Sigmoid colon (tissue), 7 donors: ENCODE data around the gene PLPP6. TPM values are rescaled to one million over a fixed set of nuclear protein-coding genes. Genes with fewer than 3 reads are reported as not detected.
"Not testable (repeated sequence)": the region's sequence is repeated elsewhere in the genome, so short reads cannot be mapped to it uniquely, and the experiment has no call there.

Experiments used
- DNase-seq: peaks from one replicate; pipeline ENCODE4 v3.0.0-alpha.2; 2019
- H3K27ac ChIP-seq, 4 donors: fragments of 200-600 bp; sonication (generic); one replicate each; pipeline ENCODE4 v1.5.1; 2016 to 2019; ENCODE audit warnings: mild to moderate bottlenecking in 1 of 4
- H3K27me3 ChIP-seq, 3 donors: fragments of 200-600 bp; sonication (generic); one replicate each; pipeline ENCODE4 v1.5.1; 2019; ENCODE audit warnings: mild to moderate bottlenecking in 1 of 3
- H3K36me3 ChIP-seq, 4 donors: fragments of 200-600 bp; sonication (generic); one replicate each; pipeline ENCODE4 v1.5.1; 2016 to 2019
- H3K4me1 ChIP-seq, 4 donors: fragments of 200-600 bp; sonication (generic); one replicate each; pipeline ENCODE4 v1.5.1; 2017 to 2019
- H3K4me3 ChIP-seq, 4 donors: fragments of 200-600 bp; sonication (generic); one replicate each; pipeline ENCODE4 v1.5.1; 2017 to 2019; ENCODE audit warnings: mild to moderate bottlenecking in 2 of 4, moderate library complexity in 1 of 4
- H3K9me3 ChIP-seq, 4 donors: fragments of 200-600 bp in 3 of 4; sonication (generic) in 3 of 4; one replicate each; pipeline versions ENCODE4 v1.5.1 to v1.6.1; 2013 to 2019
- EP300 ChIP-seq, 4 donors: sonication (generic); formaldehyde crosslinking; IDR thresholded peaks; one replicate each; pipeline ENCODE4 v1.6.1; 2017; ENCODE audit warnings: antibody characterized with exemption in 4 of 4
- POLR2A ChIP-seq, 2 donors: fragments of 450-650 bp; IDR thresholded peaks; one replicate each; pipeline ENCODE4 v1.6.1; 2016; ENCODE audit warnings: antibody characterized with exemption in 2 of 2, mild to moderate bottlenecking in 2 of 2, moderate library complexity in 2 of 2
- POLR2AphosphoS5 ChIP-seq, 4 donors: sonication (generic); formaldehyde crosslinking; IDR thresholded peaks; one replicate each; pipeline ENCODE4 v1.6.1; 2017; ENCODE audit warnings: antibody characterized with exemption in 4 of 4
- WGBS, 2 donors: extraction: QIAGEN DNeasy Blood & Tissue Kit; methylation state at CpG; one replicate each; pipeline ENCODE4 v1.1.7; 2013; 5-methylcytosine and 5-hydroxymethylcytosine counted together
- intact Hi-C: fragments of 100-400 bp; cut with DNase I; formaldehyde crosslinking; loops from one replicate; pipeline ENCODE4 v1.15.1; 2023
- polyA plus RNA-seq, 3 donors: library from polyadenylated mRNA; stranded (reverse); fragments of 200-250 nt; gene quantifications; one replicate each; pipeline ENCODE4 v1.2.3, GENCODE V29; 2013
- total RNA-seq, 4 donors: library from RNA; depleted of rRNA; stranded (reverse); fragments of >200 nt; gene quantifications; one replicate each; pipeline ENCODE4 v1.1.0, GENCODE V29; 2016
- TF ChIP-seq, protein P1 (sequence below), 4 experiments: fragments of 450-650 bp in 3 of 4; fragments of 200-600 bp in 1 of 4; IDR thresholded peaks; one replicate each; pipeline ENCODE4 v1.5.1; 2016 to 2019; ENCODE audit warnings: antibody characterized with exemption in 4 of 4, mild to moderate bottlenecking in 3 of 4, moderate library complexity in 2 of 4
- donor health status: healthy with polysubstance abuse.
- donor health status: Bipolar disorder and iron deficiency.
- donor health status: healthy.

The PLPP6 gene
- total and polyA plus RNA-seq, 7 donors: 3.0 to 10.7 (median 3.7) TPM

DNA sequence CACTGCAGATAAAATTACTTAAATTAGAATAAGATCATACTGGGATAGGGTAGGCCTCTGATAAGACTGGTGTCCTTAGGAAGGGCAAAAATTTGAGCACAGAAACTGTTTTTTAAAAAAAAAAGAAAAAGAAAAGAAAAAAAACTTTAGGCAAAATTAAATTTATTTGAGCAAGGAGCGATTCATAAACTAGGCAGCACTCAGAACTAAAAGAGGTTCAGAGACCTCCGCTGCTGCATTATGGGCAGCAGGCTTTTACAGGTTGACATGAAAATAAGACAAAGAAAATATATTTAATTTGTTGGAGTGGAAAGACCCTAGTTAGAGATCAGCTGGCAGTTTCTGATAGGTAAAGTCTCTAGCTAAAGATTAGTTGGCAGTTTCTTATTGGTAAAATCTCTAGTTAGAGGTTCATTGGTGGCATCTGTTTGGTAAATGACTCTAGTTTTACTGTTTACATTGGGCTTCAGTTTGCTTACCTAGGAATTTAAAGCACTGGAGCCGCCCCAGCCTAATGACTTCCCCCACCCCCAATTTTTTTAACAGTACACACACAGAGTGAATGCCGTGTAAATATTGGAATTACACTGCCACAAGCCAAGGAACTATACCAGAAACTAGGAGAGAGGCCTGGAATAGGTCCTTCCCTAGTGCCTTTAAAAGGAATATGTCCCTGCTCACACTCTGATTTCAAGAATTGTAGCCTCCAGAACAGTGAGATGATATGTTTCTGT lies 4.5 kb upstream of the PLPP6 start:
- 56 to 79% methylated on average over 4 of the region's 4 CpGs for WGBS, 2 donors
- TF ChIP-seq EP300 (IDR thresholded peaks at IDR 0.05) (no peak), POLR2A (IDR thresholded peaks at IDR 0.05) (no peak), POLR2AphosphoS5 (IDR thresholded peaks at IDR 0.05) (no peak)
- TF ChIP-seq, protein P1, sequence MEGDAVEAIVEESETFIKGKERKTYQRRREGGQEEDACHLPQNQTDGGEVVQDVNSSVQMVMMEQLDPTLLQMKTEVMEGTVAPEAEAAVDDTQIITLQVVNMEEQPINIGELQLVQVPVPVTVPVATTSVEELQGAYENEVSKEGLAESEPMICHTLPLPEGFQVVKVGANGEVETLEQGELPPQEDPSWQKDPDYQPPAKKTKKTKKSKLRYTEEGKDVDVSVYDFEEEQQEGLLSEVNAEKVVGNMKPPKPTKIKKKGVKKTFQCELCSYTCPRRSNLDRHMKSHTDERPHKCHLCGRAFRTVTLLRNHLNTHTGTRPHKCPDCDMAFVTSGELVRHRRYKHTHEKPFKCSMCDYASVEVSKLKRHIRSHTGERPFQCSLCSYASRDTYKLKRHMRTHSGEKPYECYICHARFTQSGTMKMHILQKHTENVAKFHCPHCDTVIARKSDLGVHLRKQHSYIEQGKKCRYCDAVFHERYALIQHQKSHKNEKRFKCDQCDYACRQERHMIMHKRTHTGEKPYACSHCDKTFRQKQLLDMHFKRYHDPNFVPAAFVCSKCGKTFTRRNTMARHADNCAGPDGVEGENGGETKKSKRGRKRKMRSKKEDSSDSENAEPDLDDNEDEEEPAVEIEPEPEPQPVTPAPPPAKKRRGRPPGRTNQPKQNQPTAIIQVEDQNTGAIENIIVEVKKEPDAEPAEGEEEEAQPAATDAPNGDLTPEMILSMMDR (IDR thresholded peaks at IDR 0.05): no peak
- no peak overlapping the region for H3K27ac ChIP-seq
- intact Hi-C loops: no loop called here
- no peaks in the 10 kb centered on the region for H3K27me3 ChIP-seq
- no peak for DNase-seq
- peaks cover 0 to 9% (median 4%) of the 10 kb centered on the region in 4 donors for H3K4me1 ChIP-seq
- no peaks in the 10 kb centered on the region for H3K36me3 ChIP-seq
- H3K4me3 ChIP-seq: no peak overlapping the region
- no peaks in the 10 kb centered on the region for H3K9me3 ChIP-seq

DNA sequence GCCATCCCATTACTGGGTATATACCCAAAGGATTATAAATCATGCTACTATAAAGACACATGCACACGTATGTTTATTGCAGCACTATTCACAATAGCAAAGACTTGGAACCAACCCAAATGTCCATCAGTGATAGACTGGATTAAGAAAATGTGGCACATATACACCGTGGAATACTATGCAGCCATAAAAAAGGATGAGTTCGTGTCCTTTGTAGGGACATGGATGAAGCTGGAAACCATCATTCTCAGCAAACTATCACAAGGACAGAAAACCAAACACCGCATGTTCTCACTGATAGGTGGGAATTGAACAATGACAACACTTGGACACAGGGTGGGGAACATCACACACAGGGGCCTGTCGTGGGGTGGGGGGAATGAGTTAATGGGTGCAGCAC lies 1.4 kb upstream of the PLPP6 start:
- DNase-seq, H3K27ac ChIP-seq, H3K9me3 ChIP-seq, H3K4me3 ChIP-seq, H3K27me3 ChIP-seq, H3K36me3 ChIP-seq: not testable (repeated sequence)
- 91% methylated on average over 4 of the region's 5 CpGs for WGBS, 2 donors
- H3K4me1 ChIP-seq: peaks cover 0 to 38% (median 16%) of the 10 kb centered on the region in 4 donors
- intact Hi-C loops: loop anchor here (10.0 kb wide), 1 partner anchor 1136 kb away; the partner anchor contains the start of gene RFX3

DNA sequence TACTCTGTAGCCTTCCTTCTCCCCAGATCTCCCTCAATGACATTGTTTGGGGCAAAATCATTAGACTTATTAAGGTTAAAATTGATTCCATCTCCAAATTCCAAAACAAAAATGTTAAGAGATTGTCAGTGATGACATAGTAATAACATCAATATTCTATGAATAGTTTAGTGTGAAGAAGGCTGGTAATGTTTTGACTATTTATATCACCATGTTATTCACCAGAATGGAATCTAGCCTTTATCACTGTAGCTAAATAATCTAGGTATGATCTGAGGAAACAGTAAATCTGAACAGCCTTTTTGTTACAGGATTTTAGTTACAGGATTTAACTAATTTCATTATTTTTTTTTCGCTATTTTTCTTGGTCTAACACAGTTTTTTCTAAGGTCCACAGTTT lies 929 bp upstream of the PLPP6 start:
- no peaks in the 10 kb centered on the region for H3K27me3 ChIP-seq
- H3K27ac ChIP-seq: no peak overlapping the region
- H3K4me1 ChIP-seq: peaks cover 0 to 41% (median 16%) of the 10 kb centered on the region in 4 donors
- no peaks in the 10 kb centered on the region for H3K36me3 ChIP-seq
- no peak for TF ChIP-seq POLR2AphosphoS5 (IDR thresholded peaks at IDR 0.05)
- TF ChIP-seq, protein P1 (IDR thresholded peaks at IDR 0.05): no peak
- TF ChIP-seq POLR2A (IDR thresholded peaks at IDR 0.05): no peak
- no peak for TF ChIP-seq EP300 (IDR thresholded peaks at IDR 0.05)
- 74 to 97% methylated on average over 1 of the region's 1 CpG for WGBS, 2 donors
- no peak overlapping the region for H3K4me3 ChIP-seq
- no peak for DNase-seq
- no peaks in the 10 kb centered on the region for H3K9me3 ChIP-seq
- intact Hi-C loops: loop anchor here (10.0 kb wide), 1 partner anchor 1136 kb away; the partner anchor contains the start of gene RFX3

DNA sequence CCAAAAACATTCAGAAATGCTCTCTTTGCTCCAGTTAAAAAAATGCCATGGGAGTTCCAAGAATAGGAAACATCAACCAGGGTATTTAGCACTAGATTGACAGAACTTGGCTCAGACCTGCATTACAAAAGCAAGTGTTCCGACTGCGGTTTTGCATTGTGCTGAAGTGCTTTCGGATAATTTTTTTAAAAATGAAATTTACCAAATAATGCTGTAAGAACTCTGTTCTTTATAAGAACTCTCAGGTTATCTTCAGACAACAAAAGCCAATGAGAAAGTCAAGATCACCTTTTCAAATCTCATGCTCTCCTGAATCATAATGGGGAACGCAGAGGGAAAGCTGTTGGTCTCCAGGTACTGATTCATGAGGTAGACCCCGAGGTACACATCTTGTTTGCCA lies 483 bp upstream of the PLPP6 start:
- Histone ChIP-seq H3K27me3 (no peaks in the 10 kb centered on the region), H3K9me3 (no peaks in the 10 kb centered on the region), H3K4me3 (peak overlapping the region; percentile 85 to 98 (median 92)), H3K36me3 (no peaks in the 10 kb centered on the region), H3K27ac (peak overlapping the region; percentile 81 to 89 (median 88)), H3K4me1 (peaks cover 0 to 43% (median 17%) of the 10 kb centered on the region in 4 donors)
- DNase-seq: no peak
- intact Hi-C loops: loop anchor here (1.0 to 10.0 kb wide), 3 partner anchors 18 to 1137 kb away; partner anchors contain the start of genes AK3, CDC37L1 and RFX3
- no peak for TF ChIP-seq POLR2AphosphoS5 (IDR thresholded peaks at IDR 0.05)
- 23 to 50% methylated on average over 5 of the region's 5 CpGs for WGBS, 2 donors

DNA sequence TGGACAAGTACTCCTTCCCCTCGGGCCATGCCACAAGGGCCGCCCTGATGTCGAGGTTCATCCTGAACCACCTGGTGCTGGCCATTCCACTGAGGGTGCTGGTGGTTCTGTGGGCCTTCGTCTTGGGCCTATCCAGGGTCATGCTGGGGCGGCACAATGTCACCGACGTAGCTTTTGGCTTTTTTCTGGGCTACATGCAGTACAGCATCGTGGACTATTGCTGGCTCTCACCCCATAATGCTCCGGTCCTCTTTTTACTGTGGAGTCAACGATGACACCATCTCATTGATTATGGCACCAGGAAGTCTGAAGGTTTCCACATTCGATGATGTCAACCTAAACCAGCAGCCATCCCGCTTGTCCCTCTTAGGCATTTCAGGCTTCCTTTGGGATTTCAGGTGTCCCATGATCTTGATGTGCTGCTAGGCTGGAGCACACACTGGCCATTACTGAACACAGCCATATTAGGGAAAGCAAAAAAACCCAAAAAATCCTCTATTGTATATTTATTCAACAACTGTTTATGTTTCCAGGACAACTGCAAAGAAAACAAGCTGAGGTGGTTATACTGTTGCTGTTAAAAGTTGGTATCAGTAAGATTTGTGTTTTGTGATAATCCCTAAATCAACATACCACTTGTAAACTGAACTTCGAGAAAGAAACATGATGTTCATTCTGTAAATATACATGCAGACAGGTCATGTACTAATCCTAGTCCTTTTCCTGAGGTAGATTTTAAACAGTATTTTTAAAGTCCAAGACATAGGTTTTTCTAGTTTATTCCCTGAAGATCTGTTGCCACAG lies 1.1 kb downstream of the PLPP6 start:
- TF ChIP-seq POLR2A (IDR thresholded peaks at IDR 0.05) (no peak), EP300 (IDR thresholded peaks at IDR 0.05) (no peak), POLR2AphosphoS5 (IDR thresholded peaks at IDR 0.05) (no peak)
- TF ChIP-seq, protein P1 (IDR thresholded peaks at IDR 0.05): no peak
- Histone ChIP-seq H3K4me1 (peaks cover 0 to 46% (median 18%) of the 10 kb centered on the region in 4 donors), H3K36me3 (no peaks in the 10 kb centered on the region), H3K9me3 (no peaks in the 10 kb centered on the region), H3K27me3 (no peaks in the 10 kb centered on the region), H3K4me3 (peak overlapping the region; percentile 85 to 98 (median 92)), H3K27ac (peak overlapping the region; percentile 81 to 89 (median 88))
- WGBS, 2 donors: 21 to 54% methylated on average over 13 of the region's 13 CpGs
- intact Hi-C loops: loop anchor here (1.0 to 10.0 kb wide), 3 partner anchors 16 to 1138 kb away; partner anchors contain the start of genes AK3, CDC37L1 and RFX3
- no peak for DNase-seq
